ENCODE measurements around the gene SHANK2.

The SHANK2 gene

DNA sequence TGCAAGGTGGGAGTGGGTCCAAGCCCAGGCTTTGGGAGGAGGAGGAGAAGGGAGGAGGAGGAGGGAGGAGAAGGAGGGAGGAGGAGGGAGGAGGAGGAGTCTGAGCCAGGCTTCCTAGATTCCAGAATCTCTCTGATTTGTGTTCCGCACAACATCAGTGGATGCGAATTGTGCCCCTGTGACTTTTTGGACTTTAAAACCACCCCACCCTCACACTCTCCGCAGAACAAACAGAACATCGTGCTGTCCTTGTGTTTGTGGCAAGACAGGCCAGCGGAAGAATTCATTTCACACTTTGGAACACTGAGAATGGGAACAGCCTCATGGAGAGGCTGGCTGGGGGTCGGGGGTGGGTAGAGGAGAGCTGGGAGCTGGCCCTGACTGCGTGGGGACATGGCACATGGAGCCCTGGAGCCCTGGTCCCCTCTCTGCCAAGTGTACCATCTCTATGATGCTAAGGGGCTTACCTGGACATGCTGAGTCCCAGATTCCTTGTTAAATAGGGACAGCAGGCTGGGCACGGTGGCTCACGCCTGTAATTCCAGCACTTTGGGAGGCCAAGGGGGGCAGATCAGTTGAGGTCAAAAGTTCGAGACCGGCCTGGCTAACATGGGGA lies 16.4 kb upstream of the SHANK2 start:
- no peak overlapping the region for H3K27ac ChIP-seq
- TF ChIP-seq ZFX (IDR thresholded peaks at IDR 0.05), result no peak
- TF ChIP-seq, protein P1, sequence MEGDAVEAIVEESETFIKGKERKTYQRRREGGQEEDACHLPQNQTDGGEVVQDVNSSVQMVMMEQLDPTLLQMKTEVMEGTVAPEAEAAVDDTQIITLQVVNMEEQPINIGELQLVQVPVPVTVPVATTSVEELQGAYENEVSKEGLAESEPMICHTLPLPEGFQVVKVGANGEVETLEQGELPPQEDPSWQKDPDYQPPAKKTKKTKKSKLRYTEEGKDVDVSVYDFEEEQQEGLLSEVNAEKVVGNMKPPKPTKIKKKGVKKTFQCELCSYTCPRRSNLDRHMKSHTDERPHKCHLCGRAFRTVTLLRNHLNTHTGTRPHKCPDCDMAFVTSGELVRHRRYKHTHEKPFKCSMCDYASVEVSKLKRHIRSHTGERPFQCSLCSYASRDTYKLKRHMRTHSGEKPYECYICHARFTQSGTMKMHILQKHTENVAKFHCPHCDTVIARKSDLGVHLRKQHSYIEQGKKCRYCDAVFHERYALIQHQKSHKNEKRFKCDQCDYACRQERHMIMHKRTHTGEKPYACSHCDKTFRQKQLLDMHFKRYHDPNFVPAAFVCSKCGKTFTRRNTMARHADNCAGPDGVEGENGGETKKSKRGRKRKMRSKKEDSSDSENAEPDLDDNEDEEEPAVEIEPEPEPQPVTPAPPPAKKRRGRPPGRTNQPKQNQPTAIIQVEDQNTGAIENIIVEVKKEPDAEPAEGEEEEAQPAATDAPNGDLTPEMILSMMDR (conservative IDR thresholded peaks at IDR 0.05), result no peak

- no peak for TF ChIP-seq ZFX (IDR thresholded peaks at IDR 0.05)
- TF ChIP-seq, protein P1 (conservative IDR thresholded peaks at IDR 0.05), result no peak
- no peak overlapping the region for H3K27ac ChIP-seq
These were observed 15.5 kb upstream of the SHANK2 start for GRCh38 chr11:71267807-71268421.

- TF ChIP-seq ZFX (IDR thresholded peaks at IDR 0.05), result no peak
- TF ChIP-seq, protein P1 (conservative IDR thresholded peaks at IDR 0.05), result no peak
- H3K27ac ChIP-seq, result no peak overlapping the region
These were observed 13.9 kb upstream of the SHANK2 start for GRCh38 chr11:71266114-71266833.

DNA sequence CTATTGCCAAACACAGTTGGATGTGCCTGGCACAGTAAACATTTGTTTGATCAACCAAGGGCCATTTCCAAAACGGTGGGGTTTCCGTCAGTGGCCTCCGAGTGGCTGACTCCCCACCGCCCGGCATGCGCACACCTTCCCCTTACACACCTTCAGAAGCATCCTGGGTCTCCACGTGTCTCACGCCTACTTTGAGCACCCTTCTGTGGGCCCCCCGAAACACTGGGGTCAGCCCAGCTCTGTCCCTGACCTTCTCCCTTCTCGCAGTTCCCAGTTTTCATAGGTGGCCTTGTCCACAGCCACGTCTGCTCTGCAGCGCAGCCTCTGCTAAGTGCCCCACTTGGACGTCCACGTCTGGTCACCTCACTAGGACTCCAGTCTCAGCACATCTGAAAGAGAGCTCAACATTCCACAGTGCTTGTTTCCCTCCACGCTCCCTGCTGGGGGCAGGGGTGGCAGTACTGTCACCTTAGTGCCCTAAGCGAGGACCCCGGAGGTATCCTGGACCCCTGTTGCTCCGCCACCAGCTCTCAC lies 13.2 kb upstream of the SHANK2 start:
- TF ChIP-seq, protein P1 (conservative IDR thresholded peaks at IDR 0.05), result no peak
- TF ChIP-seq ZFX (IDR thresholded peaks at IDR 0.05), result no peak

DNA sequence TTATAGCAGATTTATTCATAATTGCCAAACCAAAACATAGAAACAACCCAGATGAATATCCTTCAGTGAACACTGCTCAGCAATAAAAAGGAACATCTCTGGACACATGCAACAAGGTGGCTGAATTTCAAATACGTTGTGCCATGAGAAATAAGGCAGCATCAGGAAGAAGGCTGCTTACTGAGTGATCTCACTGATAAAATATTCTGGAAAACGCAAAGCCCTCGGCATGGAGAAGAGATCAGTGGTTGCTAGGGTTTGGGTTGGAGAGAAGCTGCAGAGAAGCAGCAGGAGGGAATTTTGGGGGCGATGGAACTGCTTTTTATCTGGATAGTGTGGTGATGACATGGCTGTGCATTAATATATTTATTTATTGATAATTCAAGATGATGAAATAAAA lies 11.0 kb upstream of the SHANK2 start:
- no peak overlapping the region for H3K27ac ChIP-seq
- TF ChIP-seq, protein P1 (conservative IDR thresholded peaks at IDR 0.05), result no peak
- TF ChIP-seq ZFX (IDR thresholded peaks at IDR 0.05), result no peak

More for the DNA sequence above, 13.2 kb upstream of the SHANK2 start:
- H3K27ac ChIP-seq, result no peak overlapping the region

GRCh38 chr11:71255800-71256479 lies 3.6 kb upstream of the SHANK2 start:
- H3K27ac ChIP-seq, result no peak overlapping the region
- TF ChIP-seq, protein P1 (conservative IDR thresholded peaks at IDR 0.05), result no peak
- no peak for TF ChIP-seq ZFX (IDR thresholded peaks at IDR 0.05)

All from C4-2B (cell line).